Tongue (tissue), 2 donors: ENCODE results near the gene ARSG. TPM values are rescaled to one million over a fixed set of nuclear protein-coding genes. Genes with fewer than 3 reads are reported as not detected.

Source experiments
- DNase-seq: peaks from one replicate; pipeline ENCODE4 v3.0.0-alpha.2; 2015
- total RNA-seq: library from RNA; depleted of rRNA; stranded (reverse); fragments of >200 nt; gene quantifications from one replicate; pipeline ENCODE4 v1.2.3, GENCODE V29; 2014

ARSG gene
- total RNA-seq, 1 donor from 2014 or later = 21.3 TPM

DNA sequence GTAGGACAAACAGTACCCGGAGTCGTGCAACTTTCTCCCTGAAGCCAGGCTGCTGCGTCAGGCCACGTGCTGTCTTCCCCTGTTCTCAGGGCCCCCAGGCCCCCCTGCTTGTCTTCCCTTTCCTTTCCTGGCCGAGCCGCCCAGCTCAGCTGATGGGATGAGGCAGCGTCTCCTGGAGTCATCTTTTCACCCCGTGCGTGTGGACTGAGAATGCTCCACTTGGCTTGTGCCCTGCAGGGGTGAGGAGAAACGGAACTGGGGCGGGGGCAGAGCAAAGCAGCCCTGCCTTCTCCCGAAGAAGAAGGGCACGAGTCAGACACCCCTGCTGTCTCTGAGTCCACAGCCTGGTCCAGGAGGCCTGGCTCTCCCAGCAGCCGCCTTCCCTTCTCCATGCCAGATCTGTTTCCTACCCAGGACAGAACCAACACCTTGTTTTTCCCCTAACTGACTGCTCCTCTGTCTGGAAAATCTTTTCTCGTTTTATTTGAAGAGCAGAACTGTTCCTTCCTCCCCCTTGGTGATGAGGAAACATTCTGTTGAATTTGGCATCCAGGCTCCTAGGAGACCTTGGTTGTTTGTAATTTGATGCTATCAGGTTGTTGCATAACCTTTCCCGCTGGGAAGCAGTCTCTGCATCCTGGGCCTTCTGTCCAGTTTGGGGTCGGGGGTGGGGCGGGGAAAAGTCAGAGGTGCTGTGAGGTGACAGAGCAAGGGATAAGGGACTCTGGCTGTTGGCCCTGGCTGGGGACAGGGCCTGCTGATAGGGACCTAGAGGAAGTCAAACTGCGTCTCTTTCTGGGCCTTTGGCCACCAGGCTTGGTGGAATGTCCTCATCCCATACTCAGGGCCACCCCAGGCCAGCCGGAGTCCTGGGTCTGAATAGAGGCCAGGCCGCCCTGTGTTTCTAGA lies 87.2 kb downstream of the ARSG start:
- peak; percentile 85 for DNase-seq

DNA sequence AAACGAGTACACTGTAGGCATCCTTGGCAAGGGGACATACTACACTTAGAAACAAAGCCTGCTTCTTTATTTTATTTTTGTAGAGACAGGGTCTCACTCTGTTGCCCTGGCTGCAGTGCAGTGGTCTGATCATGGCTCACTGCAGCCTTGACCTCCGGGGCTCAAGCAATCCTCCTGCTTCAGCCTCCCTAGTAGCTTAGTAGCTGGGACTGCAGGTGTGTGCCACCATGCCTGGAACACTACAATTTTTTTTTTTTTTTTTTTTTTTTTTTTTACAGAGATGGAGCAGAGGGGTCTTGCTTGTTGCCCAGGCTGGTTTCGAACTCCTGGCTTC lies 87.8 kb downstream of the ARSG start:
- DNase-seq = no peak

DNA sequence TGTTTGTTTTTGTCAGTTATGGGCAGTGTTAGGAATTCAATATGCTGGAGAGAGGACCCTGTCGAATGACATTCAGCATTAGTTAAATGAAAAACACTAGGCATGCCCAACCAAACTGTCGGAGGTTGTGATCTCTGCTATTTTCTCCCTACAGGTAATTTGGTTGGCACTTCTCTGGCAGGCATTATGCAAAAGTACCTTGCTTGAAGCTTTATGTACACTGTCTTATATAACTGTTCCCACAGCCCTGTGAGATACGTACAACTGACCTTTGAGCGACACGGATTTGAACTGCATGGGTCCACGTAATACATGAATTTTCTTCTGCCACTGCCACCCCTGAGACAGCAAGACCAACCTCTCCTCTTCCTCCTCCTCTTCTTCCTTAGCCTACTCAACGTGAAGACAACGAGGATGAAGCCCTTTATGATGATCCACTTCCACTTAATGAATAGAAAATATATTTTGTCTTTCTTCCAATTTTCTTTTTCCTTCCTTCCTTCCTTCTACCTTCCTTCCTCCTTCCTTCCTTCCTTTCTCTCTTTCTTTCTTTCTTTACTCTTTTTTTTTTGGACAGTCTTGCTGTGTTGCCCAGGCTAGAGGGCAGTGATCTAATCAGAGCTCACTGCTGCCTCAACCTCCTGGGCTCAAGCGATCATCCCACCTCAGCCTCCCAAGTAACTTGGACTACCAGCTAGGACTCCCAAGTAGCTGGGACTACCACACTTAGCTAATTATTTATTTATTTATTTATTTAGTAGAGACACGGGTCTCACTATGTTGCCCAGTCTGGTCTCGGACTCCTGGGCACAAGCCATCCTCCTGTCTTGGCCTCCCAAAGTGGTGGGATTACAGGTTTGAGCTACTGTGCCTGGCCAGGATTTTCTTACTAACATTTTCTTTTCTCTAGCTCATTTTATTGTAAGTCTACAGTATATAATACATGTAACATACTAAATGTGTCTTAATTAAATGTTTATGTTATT lies 88.7 kb downstream of the ARSG start:
- no peak for DNase-seq

DNA sequence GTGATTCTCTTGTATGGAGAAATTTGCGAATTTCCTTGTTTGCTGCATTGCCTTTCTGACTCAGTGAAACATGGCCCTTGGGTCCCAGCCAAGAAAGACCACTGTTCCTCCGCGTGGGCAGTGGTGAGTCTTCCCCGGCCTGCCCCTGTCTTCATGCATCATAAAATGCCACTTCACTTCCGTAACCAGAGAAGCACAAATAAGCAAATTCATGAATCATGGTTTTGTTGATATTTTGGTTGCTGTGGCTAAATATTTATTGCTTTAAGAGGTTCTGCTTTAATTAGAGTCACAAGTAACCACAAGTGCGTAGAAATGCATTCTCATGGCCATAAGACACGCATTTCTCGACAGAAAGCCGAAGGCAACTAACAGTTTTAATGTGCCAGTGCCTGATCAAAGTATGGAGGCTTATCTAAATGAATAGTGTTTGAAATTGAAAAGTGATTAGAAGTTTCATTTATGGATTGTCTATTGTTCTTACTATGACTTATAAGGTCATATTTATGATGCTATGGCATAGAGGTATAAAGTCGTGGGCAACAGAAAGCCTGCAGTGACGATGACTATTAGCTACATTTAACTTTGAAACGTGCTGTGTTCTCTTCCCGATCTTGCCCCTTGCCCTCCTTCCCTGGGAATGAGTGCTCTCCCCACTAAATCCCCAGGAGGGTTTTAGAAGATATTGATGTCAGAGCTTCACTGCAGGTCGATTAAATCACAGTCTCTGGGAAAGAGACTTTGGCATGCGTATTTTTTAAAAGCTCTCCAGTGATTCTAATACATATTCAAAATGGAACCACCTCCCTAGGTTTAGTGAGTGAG lies 90.0 kb downstream of the ARSG start:
- no peak for DNase-seq

DNA sequence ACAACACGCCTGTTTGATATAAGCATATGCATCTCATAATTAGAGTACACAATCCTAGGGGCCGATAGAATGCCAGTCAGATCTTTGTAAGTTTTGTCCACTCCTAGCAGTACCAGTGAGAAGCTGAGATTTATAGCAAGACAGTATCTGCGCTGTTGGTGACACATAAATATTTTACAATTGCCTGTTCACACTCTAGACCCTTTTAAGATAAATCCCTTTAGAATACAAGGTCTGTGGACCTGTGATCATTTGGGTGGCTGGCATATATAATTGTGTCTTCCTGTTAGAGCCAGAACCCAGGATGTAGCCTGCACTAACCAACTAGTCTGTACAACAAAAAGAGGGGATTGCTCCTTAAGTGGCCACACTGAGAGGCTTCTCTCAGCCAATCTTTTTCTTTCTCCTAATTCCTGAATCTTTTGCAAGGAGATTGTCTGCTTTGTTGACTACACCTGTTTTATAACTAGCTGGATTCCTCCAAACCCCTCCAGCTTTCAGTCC lies 91.3 kb downstream of the ARSG start:
- DNase-seq = no peak

DNA sequence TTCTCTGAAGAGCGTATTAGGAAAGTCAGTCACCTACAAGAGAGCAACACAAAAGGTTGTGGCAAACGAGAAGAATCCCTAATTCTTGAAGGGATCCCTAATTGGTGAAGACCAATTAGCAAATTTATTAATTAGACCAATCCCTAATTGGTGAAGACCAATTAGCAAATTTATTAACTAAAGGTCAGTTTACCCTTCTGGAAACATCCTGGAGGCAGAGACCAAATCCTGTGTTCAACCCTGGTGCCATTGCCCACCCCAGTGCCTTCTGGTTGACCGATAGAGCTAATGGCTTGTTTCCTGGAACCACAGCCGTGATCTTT lies 91.8 kb downstream of the ARSG start:
- DNase-seq = no peak

DNA sequence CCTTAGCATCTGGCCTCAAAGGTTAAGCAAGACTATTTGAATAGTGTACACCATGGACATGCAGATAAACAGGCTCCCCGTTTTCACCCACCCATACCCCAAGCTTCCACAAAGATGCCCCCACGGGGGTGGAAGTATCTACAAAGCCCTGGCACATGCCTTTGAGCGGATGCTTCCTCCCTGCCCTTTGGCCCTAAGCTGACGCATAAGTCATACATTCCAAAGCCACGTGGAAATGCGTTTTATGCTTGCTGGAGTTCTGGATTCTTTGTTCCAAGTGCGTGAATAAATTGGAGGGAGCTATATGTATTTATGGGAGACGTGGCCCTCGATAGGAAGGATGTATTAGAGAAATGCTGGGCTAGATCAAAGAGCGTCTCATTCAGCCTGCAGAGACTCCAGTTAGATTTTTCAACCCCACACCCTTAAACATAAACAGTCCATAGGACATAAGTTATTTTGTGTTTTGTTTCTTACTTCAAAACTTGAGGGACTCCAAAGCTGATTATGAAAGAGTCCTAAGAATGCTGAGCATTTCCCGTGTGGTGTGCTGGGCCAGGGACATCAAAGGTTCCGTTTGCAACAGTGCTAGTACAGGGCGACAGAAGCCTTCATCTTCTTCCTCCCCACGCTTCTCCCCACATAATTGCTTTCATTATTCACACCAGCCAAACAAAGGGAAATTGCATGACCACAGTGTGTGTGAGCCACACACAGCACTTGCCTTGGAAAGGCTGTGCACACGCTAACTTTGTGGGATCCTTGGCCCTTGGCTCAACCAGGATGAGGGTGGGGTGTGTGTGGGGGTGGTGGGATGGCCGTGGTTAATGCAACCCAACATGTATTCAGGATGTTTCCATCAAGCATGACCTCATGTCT lies 92.4 kb downstream of the ARSG start:
- no peak for DNase-seq

DNA sequence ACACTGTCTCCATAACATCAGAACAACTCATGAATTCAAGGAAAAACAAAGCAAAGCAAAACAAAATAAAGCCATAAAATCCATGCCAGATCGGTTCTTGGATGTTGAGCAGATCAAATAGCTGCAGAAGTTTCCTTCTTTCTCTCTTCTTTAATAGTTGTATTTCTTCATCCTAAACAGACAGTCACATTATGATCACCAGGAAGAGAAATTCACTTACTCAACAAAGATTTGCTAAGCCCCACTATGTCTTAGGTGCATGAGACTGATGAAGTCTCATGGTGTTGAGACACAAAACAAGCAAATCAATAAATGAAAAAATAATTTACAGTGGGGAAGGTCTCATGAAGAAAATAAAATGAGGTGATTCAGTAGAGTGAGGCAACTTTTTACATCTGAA lies 93.2 kb downstream of the ARSG start:
- no peak for DNase-seq

DNA sequence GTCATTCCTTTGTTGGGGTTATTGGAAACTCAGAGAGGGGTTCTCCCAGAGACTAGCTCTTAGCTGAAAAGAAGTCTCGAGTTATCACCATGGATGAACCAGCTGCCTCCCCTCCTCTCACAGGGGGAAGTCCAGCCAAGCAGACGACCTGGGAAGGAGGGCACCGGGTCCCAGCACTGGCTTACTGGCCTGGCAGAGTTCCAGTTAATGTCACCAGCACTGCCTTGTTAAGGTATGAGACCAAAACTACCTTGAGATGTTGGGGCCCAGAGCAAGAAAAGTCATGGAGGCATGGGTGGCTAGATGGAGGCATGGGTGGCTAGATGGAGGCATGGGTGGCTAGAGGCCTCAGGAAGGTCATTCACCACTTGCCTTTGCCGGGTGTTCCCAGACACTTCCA lies 93.6 kb downstream of the ARSG start:
- DNase-seq = no peak

DNA sequence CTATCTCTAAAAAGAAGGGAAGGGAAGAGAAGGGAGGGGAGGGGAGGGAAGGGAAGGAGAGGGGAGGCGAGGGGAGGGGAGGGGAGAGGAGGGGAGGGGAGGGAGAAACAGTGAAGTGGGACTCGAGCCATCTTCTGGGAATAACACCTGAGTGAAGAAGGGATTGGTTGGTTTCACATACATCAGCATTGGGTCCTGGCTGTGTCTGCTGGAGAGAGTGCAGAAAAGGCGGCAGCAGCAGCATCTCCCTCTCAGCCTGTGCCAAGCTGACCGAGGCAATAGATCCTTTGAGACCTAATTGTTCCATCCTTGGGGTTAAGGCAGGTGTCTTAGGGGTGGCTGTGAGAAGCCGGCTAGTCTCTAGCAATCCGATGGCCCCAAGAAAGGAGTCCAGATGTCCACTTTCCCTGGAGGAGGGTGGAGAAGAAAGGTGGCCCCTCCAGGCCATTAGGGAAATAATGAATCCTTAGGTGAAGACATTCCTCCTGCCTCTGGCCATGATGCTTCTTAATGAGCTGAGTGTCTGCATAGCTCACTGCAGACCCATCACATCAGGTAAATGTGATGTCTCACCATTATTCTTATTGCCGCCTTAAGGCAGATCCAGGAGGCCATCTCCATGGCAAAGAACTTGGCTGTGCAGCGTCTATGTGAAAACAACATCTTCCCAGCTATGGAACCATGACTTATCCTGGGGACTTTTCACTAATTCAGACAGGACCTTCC lies 94.4 kb downstream of the ARSG start:
- DNase-seq = no peak

DNA sequence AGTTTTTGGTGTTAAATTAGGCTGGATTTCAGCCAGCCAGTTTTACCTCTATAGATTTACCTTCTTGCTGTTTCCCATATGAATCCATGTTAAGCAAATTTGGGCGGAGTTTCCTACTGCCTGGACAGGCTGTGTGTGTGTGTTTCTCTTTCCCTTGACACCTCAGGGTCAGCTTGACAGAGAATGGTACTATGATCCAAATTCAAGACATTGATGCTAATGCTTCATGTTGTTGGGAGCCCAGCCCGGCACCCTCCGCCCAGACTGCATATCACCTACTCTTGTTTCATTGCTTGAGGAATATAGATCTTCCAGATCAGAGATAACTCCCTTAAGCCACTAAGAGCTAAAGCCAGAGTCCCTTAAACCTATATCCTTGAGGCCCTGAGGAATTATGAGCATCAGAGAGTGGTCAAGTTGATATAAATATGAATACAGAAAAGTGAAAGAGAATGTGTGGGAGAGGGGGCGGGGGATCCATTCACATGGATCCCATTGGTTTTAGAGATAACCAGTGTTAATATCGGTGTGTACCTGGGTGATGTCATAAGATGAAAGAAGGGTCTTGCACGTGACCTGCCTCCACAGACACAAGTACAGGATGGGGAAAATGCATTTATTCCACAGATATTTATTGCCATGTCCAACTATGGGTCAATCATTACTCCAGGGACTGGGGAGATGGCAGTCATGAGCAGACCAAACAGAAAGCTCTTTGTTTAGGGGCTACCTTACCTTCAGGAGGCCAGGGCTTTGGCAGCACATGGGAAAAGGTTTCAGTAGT lies 96.3 kb downstream of the ARSG start:
- DNase-seq = no peak

DNA sequence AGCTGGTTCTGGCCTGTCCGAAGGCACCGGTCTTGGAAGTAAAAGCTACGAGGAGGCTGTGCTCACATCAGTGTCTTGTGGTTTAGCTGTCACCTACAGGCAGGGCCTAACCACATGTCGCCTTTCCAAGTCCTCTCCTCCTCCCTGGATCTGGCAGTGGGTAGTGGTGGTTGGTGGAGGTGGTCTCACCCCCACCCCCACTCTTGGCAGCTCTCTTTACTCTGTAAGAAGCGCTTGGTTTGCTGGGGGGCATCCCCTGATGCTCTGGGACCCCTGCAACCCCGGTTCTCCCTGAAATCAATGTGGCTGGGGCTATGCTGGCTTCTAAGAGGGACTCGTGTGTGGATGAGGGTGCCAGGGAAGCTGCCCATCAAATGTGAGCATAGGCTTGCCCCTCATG lies 97.7 kb downstream of the ARSG start:
- no peak for DNase-seq

DNA sequence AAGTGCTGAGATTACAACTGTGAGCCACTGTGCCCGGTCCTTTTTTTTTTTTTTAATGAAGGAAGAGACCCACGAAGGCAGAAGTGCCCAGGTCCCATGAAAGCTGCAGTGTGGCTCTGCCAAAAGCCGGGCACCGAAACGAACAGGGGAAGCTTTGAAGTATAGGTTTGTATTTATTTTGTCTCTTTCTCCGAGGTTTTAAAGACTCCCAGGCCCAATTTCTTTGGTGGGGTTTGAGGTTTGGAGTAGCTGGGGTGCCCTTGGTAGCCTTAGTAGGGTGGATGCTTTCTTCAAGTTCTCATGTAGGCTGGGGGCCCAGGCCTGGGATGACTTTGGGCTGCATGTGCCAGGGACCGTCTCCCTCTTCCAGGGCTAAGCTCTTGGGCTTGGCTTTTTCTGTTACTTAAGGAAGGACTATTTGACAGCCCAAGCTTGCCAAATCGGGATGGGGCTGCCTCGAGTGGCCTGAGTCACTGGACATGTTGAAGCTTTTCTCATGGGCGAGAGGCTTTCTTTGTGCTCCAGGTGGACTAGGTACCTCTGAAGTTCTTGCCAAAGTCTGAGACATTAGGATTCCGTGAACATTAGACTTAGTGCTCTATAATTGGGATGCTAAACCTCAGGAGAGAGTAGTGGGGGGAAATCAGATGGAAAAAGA lies 99.7 kb downstream of the ARSG start:
- DNase-seq = no peak

DNA sequence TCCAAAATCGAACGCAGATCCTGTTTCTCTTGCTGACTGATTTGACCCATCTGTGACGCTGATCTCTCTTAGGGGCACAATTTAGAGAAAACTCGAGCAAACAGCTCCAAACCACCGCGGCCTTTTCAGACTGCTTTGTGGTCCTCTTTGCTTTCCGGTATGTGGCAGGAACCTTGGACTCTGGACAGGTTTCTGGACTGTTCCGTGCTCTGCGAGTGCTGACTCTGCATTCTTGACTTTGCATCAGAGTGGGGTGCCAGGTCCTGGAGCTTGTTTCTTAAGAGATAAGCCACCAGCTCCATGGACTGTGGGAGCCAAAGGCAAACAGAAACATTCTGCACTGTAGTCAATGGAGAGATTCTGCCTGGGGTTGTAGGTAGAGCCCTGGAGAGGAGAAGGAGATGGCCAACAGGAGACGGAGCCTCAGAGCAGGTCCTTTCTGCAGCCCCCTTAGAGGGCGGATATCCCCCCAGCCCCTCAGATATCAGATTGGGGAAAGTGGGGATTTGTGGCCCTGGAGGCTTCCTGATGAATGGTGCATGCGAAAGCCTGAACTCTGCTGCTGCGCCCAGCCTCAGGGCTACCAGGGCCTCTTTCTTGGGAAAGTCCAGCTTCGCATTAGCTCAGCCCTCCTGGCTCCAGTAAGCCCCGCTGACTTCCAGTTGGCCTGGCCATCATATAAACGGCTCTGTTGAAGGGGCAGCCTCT lies 100.4 kb downstream of the ARSG start:
- no peak for DNase-seq

DNA sequence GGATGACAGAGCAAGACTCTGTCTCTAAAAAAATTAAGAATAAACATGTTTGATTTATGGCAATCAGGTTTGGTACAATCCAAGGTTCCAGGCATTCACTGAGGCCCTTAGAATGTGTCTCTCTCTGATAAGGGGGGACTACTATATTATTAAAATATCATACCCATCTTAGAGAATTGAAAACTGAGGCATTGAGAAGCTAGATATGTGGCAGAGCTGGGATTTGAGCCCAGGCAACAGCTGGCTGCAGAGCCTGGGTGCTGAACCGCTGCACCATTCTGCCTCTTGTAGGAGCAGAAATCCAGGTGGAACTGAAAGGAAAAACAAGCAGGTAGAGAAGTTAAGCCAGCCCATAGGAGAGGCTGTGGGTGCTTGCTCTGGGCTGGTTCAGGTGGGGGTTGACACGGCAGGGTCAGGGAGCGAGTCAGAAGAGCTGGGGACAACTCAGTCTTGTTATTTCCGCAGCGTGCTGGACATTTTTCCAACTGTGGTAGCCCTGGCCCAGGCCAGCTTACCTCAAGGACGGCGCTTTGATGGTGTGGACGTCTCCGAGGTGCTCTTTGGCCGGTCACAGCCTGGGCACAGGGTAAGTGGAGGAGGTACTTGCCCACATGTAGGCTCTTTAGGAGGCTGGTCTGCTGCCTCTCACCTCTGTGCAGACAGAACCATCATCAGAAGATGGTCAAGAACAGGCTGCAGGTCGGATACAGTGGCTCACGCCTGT lies 103.5 kb downstream of the ARSG start:
- DNase-seq = no peak

DNA sequence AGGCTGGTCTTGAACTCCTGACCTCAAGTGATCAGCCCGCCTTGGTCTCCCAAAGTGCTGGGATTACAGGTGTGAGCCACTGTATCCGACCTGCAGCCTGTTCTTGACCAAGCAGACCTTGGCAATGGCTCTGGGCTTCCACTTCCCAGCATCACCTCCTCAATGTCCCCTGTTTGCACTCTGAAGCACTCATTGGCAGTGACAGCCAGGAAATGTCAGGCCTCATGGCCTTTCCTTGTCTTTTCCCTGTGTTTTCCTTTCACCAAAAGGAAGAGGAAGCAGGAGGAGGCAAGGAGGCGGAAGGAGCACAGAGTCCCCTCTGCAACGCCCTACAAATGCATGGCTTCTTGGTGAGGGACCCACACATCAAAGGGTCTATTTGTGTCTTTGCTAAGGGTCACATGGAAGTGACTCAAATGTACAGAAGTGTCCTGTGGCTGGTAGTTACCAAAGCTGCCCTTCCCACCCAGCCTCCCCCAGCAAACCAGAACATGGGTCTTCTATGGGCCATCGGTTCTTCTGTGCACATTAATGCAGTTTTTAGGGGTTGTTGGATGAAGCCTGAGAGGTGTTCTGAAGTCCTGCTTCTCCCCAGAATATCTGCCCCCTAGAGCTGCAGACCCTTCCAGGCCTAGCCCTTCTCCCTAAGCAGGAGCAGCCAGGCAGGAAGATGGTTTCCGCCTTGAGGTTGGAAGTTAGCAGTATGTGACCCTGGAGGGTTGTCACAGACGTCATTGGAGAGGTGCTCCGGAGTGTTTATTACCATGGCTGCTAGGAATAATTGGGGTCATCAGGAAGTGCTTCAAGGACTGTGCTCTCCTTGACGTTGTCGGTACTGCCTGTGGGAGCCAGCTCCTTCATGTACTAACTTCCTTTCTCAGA lies 105.2 kb downstream of the ARSG start:
- DNase-seq = no peak

DNA sequence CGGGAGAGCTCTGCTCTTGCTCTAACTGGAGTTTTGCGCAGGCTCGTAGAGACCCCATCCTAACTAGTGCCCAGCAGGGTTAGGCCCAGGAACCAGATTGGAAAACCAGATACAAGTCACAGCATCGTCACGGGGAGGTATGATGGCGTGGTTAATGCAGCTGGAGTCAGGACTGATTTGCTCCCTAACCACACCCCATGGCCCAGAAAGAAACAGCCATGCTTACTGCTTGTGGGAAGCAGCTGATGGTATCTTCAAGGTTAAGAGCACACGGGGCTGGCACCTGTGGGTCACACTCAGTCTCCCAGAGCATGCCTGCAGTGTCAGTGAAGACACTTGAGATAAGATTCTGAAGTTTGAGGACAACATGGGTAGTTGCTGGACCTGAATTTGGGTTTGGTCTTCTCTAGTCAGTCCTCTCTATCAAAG lies 105.8 kb downstream of the ARSG start:
- no peak for DNase-seq
